Choroid plexus epithelial cell (primary cell): Measurements from ENCODE around the gene DOC2B.

Experiments
- DNase-seq: peaks from one replicate; pipeline ENCODE4 v3.0.0-alpha.2; 2010; ENCODE audit warnings: low read depth
- H3K4me3 ChIP-seq: 2 replicates; pipeline ENCODE4 v1.5.1; 2011; ENCODE audit warnings: low read depth, mild to moderate bottlenecking, control low read depth, low read length, moderate library complexity
- TF ChIP-seq, protein P1 (sequence below): conservative IDR thresholded peaks from 2 replicates; pipeline ENCODE4 v1.5.1; 2011; ENCODE audit warnings: low read depth, mild to moderate bottlenecking, control low read depth, inconsistent platforms, low read length, moderate library complexity

Gene DOC2B

DNA sequence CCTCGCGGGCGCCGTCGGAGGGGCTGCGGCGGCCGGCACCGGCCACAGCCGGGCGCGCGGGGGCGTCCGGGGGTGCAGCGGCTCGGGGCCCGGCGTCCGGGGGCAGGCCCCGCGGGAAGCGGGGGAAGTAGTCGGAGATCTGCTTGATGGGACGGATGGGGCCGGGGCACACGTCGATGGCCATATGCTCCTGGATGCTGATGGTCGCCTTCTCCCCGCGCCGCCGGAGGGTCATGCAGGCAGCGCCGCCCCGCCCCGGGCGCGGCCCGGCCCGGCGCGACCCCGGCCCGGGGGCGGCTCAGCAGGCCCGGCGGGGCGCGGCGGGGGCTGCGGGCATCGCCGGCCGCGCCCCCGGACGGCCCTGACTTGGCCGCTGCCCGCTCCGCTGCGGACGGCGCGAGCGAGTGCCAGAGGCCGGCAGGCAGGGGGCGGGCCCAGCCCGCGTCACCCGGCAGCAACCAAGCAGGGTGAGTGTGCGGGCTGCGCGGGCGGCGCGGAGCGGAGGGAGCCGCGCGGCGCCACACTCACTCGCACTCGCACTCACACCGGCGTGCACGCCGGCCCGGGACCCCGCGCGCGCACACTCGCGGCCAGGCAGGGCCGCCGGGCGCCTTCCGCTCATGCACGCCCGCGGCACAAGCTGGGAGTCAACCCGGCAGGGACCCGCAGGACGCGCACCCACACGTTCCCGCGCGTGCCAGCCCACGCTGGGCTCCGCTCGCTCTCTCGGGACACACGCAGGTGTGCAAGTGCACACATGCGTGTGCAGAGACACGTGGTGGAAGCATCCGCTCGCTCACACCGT is at the start of gene DOC2B:
Gene DOC2B, minus strand, starts transcription at position 406 of the 805 bp plus-strand sequence. Its CDS starts 171 bp downstream, at position 235.
- TF ChIP-seq, protein P1, sequence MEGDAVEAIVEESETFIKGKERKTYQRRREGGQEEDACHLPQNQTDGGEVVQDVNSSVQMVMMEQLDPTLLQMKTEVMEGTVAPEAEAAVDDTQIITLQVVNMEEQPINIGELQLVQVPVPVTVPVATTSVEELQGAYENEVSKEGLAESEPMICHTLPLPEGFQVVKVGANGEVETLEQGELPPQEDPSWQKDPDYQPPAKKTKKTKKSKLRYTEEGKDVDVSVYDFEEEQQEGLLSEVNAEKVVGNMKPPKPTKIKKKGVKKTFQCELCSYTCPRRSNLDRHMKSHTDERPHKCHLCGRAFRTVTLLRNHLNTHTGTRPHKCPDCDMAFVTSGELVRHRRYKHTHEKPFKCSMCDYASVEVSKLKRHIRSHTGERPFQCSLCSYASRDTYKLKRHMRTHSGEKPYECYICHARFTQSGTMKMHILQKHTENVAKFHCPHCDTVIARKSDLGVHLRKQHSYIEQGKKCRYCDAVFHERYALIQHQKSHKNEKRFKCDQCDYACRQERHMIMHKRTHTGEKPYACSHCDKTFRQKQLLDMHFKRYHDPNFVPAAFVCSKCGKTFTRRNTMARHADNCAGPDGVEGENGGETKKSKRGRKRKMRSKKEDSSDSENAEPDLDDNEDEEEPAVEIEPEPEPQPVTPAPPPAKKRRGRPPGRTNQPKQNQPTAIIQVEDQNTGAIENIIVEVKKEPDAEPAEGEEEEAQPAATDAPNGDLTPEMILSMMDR, result no peak
- H3K4me3 ChIP-seq, result no peak within 1 kb of the TSS
- peak; percentile 25 for DNase-seq

DNA sequence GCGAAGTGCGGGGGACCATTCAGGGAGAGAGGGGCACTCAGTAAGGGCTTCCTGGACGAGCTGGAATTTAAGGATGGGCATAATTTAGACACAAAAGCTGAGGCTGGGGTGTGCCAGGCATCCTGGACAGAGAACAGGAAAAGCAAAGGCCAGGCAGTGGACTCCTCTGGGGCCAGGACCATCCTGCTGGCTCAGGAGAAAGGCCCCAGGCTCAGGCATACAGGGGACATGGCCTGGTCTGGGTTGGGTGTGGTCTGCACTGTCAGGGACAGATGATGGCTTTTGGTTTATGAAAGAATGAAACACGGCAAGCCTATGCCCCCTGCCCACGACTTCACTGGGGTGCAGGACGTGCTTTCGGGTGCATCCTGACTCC is 48.9 kb upstream of the DOC2B start:
- no peak overlapping the region for H3K4me3 ChIP-seq
- TF ChIP-seq, protein P1, result no peak
- no peak for DNase-seq

DNA sequence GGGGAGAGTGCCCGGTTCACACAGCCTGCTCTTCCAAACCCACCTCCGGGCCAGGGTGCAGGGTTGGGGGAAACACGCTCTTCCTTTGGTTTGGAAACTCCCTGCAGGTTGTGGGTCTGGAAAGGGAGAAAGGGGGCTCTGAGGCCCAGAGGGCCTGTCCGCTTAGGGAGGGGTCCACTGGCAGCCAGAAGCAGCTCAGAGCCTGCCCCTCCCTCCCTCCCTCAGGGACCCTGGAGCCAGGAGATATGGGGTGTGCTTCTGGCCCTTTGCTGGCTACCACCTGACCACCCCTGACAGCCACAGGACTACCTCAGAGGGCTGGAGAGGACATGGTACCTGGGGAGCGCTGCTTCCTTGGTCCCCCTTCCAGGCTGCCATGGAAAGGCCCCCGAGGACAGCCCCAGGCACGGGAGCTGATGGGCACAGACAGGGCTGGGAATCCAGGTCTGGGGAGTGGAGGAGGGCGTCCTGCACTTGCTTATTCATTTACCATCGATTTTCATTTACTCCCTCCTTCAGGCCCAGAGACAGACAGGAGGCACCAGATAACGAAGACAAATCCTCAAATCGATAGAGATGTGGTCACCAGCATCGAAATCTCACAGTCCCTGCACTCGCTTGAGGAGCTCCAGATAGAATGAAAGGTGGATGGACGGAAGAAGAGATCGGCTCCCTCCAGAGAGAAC is 48.4 kb upstream of the DOC2B start:
- H3K4me3 ChIP-seq, result no peak overlapping the region
- no peak for DNase-seq
- TF ChIP-seq, protein P1, result no peak

DNA sequence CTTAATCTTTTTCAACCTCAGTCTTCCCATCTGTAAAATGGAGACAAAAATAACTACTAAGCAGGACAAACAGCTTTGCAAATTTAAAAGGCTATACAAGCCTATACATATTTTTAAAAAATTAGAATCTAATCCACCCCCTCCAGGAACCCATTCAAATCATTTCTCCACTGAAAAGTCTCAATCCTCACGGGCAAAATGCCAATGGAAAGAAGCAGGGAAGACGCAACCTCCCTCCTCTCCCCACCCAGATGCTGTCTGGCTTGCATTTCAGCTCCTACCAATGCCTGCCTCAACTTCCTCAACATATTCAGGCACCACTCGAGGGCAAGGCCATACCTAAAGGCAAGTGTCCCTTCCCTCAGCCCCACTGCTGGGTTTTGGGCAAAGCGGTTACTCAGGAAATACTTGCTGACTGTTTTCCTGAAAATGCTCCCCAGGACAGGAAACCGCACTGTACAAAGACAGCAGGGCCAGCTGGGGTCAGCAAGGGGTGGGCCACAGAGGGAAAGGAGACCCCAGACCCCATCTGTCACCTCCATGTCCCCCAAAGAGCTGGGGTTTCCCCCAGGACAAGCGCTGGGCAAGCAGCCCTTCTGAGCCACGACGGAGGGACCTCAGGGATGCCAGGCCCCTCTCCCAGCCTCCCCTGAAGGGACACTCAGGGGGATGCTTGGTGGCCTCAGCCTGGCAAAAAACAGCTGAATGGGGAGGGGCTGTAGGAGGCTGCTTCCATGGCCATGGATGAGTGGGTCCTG is 47.7 kb upstream of the DOC2B start:
- peak; percentile 9 for DNase-seq
- TF ChIP-seq, protein P1, result no peak

DNA sequence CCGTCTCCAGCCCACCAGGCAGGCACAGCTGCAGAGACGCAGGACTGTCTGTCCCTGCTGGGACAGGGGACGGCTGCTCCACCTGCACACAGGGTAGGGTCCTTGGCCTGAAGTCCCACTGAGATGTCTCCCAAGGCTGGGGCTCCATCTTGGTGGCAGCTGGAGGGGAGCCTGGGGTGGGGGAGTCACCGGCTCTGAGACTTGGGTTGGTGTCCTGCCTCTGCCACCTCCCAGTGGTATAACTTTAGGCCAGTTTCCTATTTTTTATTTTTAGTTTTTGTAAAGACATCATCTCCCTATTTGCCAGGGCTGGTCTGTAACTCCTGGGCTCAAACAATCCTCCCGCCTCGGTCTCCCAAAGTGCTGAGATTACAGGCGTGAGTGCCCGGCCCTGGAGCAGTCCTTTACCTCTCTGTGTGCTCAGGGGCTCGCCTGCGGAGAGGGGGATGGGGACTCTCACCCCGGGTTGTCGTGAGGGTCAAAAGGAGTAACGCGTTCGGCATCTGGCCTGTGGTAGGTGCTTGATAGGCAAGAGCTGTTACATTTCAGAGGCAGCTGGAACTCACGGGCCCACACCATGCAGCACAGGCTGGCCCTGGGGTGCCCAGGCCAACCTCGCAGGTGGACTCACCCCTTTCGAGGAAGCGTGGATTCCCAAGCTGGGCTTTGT is 46.6 kb upstream of the DOC2B start:
- DNase-seq, result no peak
- TF ChIP-seq, protein P1, result no peak

More for the DNA sequence above, 47.7 kb upstream of the DOC2B start:
- no peak overlapping the region for H3K4me3 ChIP-seq

DNA sequence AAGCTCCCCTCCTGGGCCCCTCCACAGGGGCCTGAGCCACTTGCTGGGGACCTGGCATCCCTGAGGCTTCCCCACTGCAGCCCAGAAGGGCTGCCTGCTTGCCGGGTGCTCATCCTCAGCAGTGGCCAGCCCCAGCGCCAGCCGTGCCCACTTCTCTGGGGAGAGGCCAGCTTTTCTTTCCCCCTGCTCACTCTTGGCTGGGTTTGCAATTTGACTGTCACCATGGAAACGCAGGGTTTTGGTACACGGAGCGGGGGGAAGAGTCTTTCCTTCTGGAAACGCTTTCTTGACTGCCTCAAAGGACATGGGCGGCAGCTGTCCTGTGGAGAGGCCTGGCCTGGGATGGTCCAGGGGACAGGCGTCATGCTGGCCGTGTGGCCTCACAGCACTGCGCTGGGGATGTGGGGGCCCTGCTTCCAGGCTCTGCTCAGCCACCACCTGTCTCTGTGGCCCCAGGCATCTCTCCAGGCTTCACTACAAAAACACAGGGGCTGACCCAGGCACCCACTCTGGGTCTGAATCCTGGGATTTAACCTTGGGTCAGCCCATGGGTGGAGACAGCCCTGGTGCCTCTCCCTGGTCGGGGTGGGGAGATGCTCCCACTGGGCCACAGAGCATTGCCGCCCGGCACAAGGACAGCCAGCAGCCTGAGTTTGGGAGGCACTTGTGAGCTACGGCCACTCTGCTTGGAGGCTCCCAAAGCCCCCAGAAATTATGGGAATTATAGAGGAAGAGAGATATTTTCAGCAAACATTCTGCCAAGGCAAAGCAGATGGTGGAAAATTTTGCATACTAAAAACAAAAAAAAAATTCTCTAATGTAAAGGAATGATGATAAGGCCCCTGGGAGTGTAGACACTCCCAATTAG is 45.9 kb upstream of the DOC2B start:
- TF ChIP-seq, protein P1, result no peak
- DNase-seq, result no peak
- no peak overlapping the region for H3K4me3 ChIP-seq

More for the DNA sequence above, 46.6 kb upstream of the DOC2B start:
- no peak overlapping the region for H3K4me3 ChIP-seq
